Sigmoid colon (tissue), 7 donors: ENCODE data around the gene SHANK1. TPM values are rescaled to one million over a fixed set of nuclear protein-coding genes. Genes with fewer than 3 reads are reported as not detected.

ENCODE experiments used
- DNase-seq: peaks from one replicate; pipeline ENCODE4 v3.0.0-alpha.2; 2019
- H3K27ac ChIP-seq, 4 donors: fragments of 200-600 bp; sonication (generic); one replicate each; pipeline ENCODE4 v1.5.1; 2016 to 2019; ENCODE audit warnings: mild to moderate bottlenecking in 1 of 4
- H3K27me3 ChIP-seq, 3 donors: fragments of 200-600 bp; sonication (generic); one replicate each; pipeline ENCODE4 v1.5.1; 2019; ENCODE audit warnings: mild to moderate bottlenecking in 1 of 3
- H3K36me3 ChIP-seq, 4 donors: fragments of 200-600 bp; sonication (generic); one replicate each; pipeline ENCODE4 v1.5.1; 2016 to 2019
- H3K4me1 ChIP-seq, 4 donors: fragments of 200-600 bp; sonication (generic); one replicate each; pipeline ENCODE4 v1.5.1; 2017 to 2019
- H3K4me3 ChIP-seq, 4 donors: fragments of 200-600 bp; sonication (generic); one replicate each; pipeline ENCODE4 v1.5.1; 2017 to 2019; ENCODE audit warnings: mild to moderate bottlenecking in 2 of 4, moderate library complexity in 1 of 4
- H3K9me3 ChIP-seq, 4 donors: fragments of 200-600 bp in 3 of 4; sonication (generic) in 3 of 4; one replicate each; pipeline versions ENCODE4 v1.5.1 to v1.6.1; 2013 to 2019
- EP300 ChIP-seq, 4 donors: sonication (generic); formaldehyde crosslinking; IDR thresholded peaks; one replicate each; pipeline ENCODE4 v1.6.1; 2017; ENCODE audit warnings: antibody characterized with exemption in 4 of 4
- POLR2A ChIP-seq, 2 donors: fragments of 450-650 bp; IDR thresholded peaks; one replicate each; pipeline ENCODE4 v1.6.1; 2016; ENCODE audit warnings: antibody characterized with exemption in 2 of 2, mild to moderate bottlenecking in 2 of 2, moderate library complexity in 2 of 2
- POLR2AphosphoS5 ChIP-seq, 4 donors: sonication (generic); formaldehyde crosslinking; IDR thresholded peaks; one replicate each; pipeline ENCODE4 v1.6.1; 2017; ENCODE audit warnings: antibody characterized with exemption in 4 of 4
- WGBS, 2 donors: extraction: QIAGEN DNeasy Blood & Tissue Kit; methylation state at CpG; one replicate each; pipeline ENCODE4 v1.1.7; 2013; 5-methylcytosine and 5-hydroxymethylcytosine counted together
- intact Hi-C: fragments of 100-400 bp; cut with DNase I; formaldehyde crosslinking; loops from one replicate; pipeline ENCODE4 v1.15.1; 2023
- polyA plus RNA-seq, 3 donors: library from polyadenylated mRNA; stranded (reverse); fragments of 200-250 nt; gene quantifications; one replicate each; pipeline ENCODE4 v1.2.3, GENCODE V29; 2013
- total RNA-seq, 4 donors: library from RNA; depleted of rRNA; stranded (reverse); fragments of >200 nt; gene quantifications; one replicate each; pipeline ENCODE4 v1.1.0, GENCODE V29; 2016
- TF ChIP-seq, protein P1 (sequence below), 4 experiments: fragments of 450-650 bp in 3 of 4; fragments of 200-600 bp in 1 of 4; IDR thresholded peaks; one replicate each; pipeline ENCODE4 v1.5.1; 2016 to 2019; ENCODE audit warnings: antibody characterized with exemption in 4 of 4, mild to moderate bottlenecking in 3 of 4, moderate library complexity in 2 of 4
- donor health status: healthy with polysubstance abuse.
- donor health status: Bipolar disorder and iron deficiency.
- donor health status: healthy.

Gene SHANK1
- total and polyA plus RNA-seq, 7 donors: under 0.01 to 1.2 (median 0.19) TPM; not detected in 2

DNA sequence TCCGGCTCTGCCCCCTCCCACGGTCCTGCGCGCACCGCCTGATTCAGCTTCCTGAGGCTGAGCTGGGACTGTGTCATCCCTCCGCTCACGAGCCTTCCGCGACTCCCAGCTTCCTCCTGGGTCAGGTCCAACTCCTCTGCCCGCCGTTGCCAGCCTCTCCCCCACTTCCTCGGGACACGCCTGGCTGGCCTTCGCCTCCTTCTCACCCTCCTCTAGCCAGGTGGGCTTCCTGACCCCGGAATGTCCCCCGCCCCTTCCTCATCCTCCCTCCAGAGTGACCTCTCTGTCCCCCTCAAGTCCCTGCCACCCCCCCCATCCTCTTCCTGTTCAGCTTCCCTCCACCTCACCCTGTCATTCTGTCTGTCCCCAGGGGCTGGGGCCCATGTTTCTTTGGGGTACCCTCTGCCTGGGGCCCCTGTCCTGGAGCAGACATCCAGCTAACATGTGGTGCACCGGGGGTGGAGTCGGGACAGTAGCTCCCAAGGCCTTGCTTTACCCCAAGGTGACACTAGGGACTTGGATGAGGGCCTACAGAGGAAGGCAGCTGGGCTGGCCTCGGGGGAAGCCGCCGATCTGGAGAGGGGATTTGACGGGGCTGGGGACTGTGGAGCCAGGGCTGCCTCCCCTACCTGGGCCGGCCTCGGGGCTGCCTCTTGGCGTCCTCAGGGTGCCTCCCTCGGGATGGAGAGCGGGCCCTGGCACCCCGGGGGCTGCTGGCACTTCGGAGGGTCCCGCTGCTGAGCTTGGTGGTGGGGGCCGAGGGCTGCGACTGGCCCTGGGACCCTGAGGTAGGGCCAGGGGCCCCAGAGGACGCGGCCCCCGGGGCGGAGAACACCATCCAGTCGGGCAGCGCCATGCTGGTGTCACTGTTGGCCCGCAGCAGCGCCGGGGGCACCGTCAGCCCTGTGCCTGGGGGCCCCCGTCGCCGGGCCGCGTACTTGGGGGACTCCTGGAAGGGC, 16.5 kb downstream of the SHANK1 start:
- H3K27ac ChIP-seq: no peak overlapping the region
- TF ChIP-seq EP300 (IDR thresholded peaks at IDR 0.05) (no peak), POLR2A (IDR thresholded peaks at IDR 0.05) (no peak), POLR2AphosphoS5 (IDR thresholded peaks at IDR 0.05) (no peak)
- TF ChIP-seq, protein P1, sequence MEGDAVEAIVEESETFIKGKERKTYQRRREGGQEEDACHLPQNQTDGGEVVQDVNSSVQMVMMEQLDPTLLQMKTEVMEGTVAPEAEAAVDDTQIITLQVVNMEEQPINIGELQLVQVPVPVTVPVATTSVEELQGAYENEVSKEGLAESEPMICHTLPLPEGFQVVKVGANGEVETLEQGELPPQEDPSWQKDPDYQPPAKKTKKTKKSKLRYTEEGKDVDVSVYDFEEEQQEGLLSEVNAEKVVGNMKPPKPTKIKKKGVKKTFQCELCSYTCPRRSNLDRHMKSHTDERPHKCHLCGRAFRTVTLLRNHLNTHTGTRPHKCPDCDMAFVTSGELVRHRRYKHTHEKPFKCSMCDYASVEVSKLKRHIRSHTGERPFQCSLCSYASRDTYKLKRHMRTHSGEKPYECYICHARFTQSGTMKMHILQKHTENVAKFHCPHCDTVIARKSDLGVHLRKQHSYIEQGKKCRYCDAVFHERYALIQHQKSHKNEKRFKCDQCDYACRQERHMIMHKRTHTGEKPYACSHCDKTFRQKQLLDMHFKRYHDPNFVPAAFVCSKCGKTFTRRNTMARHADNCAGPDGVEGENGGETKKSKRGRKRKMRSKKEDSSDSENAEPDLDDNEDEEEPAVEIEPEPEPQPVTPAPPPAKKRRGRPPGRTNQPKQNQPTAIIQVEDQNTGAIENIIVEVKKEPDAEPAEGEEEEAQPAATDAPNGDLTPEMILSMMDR (IDR thresholded peaks at IDR 0.05): no peak
- H3K27me3 ChIP-seq: peaks cover 0 to 65% (median 33%) of the 10 kb centered on the region in 3 donors
- 64 to 67% methylated on average over 47 of the region's 47 CpGs for WGBS, 2 donors
- no peaks in the 10 kb centered on the region for H3K4me1 ChIP-seq
- no peaks in the 10 kb centered on the region for H3K36me3 ChIP-seq
- no peak for DNase-seq
- H3K9me3 ChIP-seq: no peaks in the 10 kb centered on the region
- intact Hi-C loops: no loop called here
- no peak overlapping the region for H3K4me3 ChIP-seq

DNA sequence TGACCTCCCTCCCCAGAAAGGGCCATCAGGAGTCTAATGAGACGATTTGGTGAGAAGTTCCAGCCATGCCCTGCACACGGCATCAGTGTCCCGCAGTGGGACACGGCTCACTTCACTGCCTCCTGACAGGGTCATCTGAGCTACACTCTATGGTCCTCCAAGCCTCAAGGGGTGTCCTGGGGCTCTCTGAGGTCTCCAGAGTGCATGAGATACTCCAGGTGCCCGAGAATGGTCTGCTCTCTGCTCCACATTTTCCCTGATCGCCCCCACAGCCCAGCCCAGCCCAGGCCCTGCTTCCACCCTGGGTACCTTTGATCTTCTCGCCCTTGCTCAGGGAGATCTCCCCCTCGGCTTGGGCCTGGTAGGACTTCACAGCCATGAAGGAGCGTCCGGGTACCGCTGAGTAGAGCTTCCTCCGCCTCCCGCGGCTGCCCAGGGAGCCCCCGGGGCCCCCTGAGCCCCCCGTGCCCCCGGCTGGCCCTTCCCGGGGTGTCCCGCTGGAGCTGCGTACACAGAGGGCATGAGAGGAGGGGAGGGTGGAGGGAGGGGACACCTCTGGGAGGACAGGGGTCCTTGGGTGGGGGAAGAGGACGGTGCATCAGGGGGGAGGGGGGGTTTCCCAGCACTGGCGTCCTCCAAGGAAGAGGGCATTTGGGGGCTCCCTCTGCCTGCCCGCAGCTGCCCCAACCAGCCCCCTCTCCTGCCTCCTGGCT, 17.3 kb downstream of the SHANK1 start:
- 64 to 69% methylated on average over 23 of the region's 23 CpGs for WGBS, 2 donors
- no peak for TF ChIP-seq POLR2AphosphoS5 (IDR thresholded peaks at IDR 0.05)
- TF ChIP-seq, protein P1 (IDR thresholded peaks at IDR 0.05): no peak
- TF ChIP-seq POLR2A (IDR thresholded peaks at IDR 0.05): no peak
- no peak for TF ChIP-seq EP300 (IDR thresholded peaks at IDR 0.05)
- intact Hi-C loops: no loop called here

GRCh38 chr19:50701367-50701985, 18.1 kb downstream of the SHANK1 start:
- Histone ChIP-seq H3K9me3 (no peaks in the 10 kb centered on the region), H3K4me1 (no peaks in the 10 kb centered on the region), H3K27ac (no peak overlapping the region), H3K36me3 (no peaks in the 10 kb centered on the region), H3K27me3 (peaks cover 0 to 74% (median 38%) of the 10 kb centered on the region in 3 donors), H3K4me3 (no peak overlapping the region)
- no peak for TF ChIP-seq POLR2AphosphoS5 (IDR thresholded peaks at IDR 0.05)
- TF ChIP-seq EP300 (IDR thresholded peaks at IDR 0.05): no peak
- no peak for TF ChIP-seq POLR2A (IDR thresholded peaks at IDR 0.05)
- TF ChIP-seq, protein P1 (IDR thresholded peaks at IDR 0.05): no peak
- no peak for DNase-seq
- WGBS, 2 donors: 84 to 94% methylated on average over 13 of the region's 13 CpGs
- intact Hi-C loops: no loop called here

More for the DNA sequence above, 17.3 kb downstream of the SHANK1 start:
- DNase-seq: no peak
- H3K4me1 ChIP-seq: no peaks in the 10 kb centered on the region
- H3K27me3 ChIP-seq: peaks cover 0 to 66% (median 33%) of the 10 kb centered on the region in 3 donors
- no peak overlapping the region for H3K4me3 ChIP-seq
- no peaks in the 10 kb centered on the region for H3K36me3 ChIP-seq
- no peak overlapping the region for H3K27ac ChIP-seq
- H3K9me3 ChIP-seq: no peaks in the 10 kb centered on the region

DNA sequence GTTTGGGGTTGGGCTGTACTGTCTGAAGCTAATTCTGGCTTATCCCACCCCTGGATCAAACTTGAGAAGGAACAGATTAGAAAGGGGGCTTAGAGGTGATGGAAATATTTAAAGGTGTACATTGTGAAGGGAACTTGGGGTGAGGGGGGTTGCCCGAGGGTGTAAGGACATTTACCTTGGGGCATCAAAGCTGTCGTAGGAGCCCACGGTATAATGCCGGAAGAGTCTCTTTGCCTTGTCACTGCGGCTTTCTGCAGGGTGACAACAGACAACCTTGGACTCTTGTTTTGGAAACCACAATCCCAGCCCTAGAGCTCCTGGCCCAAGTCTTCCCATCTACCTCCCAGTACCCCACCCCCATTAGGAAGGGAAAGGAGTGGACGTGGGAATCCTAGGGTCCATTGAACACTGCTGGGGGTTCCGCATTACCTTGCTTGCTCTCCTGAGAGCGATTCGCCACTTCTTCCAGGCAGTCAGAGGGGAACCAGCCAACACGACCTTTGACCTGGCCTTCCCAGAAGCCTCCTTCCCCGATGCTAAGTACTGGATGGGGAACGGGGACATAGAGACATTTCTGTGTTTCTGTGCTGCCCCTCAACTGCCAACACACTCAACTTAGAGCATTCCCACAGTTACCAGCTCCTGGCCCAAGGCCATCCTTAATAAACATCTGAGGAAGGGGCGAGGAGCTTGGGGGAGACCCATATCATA, 22.0 kb downstream of the SHANK1 start:
- Histone ChIP-seq H3K9me3 (no peaks in the 10 kb centered on the region), H3K27ac (no peak overlapping the region), H3K27me3 (peaks cover 26 to 79% (median 55%) of the 10 kb centered on the region in 3 donors), H3K4me1 (peaks cover 0 to 7% (median 2%) of the 10 kb centered on the region in 4 donors), H3K36me3 (no peaks in the 10 kb centered on the region), H3K4me3 (no peak overlapping the region)
- intact Hi-C loops: no loop called here
- TF ChIP-seq POLR2A (IDR thresholded peaks at IDR 0.05) (no peak), POLR2AphosphoS5 (IDR thresholded peaks at IDR 0.05) (no peak), EP300 (IDR thresholded peaks at IDR 0.05) (no peak)
- TF ChIP-seq, protein P1 (IDR thresholded peaks at IDR 0.05): no peak
- 72 to 76% methylated on average over 13 of the region's 13 CpGs for WGBS, 2 donors
- no peak for DNase-seq
